IMR-90 (cell line): Measurements from ENCODE around the gene SEC16A.

ENCODE experiments used
- ELK1 ChIP-seq: fragments of 150-350 bp; IDR thresholded peaks from 2 replicates; pipeline ENCODE4 v1.6.1; 2016; ENCODE audit warnings: low read depth, mild to moderate bottlenecking, low read length, moderate library complexity, borderline replicate concordance
- MAFK ChIP-seq: IDR thresholded peaks from 2 replicates; pipeline ENCODE4 v1.6.1; 2012; ENCODE audit warnings: low read depth, low read length, improper control_type of control experiment
- MXI1 ChIP-seq: IDR thresholded peaks from 2 replicates; pipeline ENCODE4 v1.6.1; 2012; ENCODE audit warnings: low read depth, mild to moderate bottlenecking, low read length, moderate library complexity, borderline replicate concordance
- POLR2A ChIP-seq: IDR thresholded peaks from 2 replicates; pipeline ENCODE4 v1.6.1; 2012; ENCODE audit warnings: mild to moderate bottlenecking, low read depth, low read length
- RAD21 ChIP-seq: IDR thresholded peaks from 2 replicates; pipeline ENCODE4 v1.6.1; 2012; ENCODE audit warnings: low read length, improper control_type of control experiment
- SMC3 ChIP-seq: fragments of 150-350 bp; IDR thresholded peaks from 2 replicates; pipeline ENCODE4 v1.6.1; 2016; ENCODE audit warnings: low read depth, mild to moderate bottlenecking, antibody characterized with exemption, low read length, moderate library complexity
- USF2 ChIP-seq: fragments of 150-350 bp; IDR thresholded peaks from 2 replicates; pipeline ENCODE4 v1.6.1; 2017; ENCODE audit warnings: mild to moderate bottlenecking, antibody characterized with exemption, low read length, low read depth
- TF ChIP-seq, protein P1 (sequence below): conservative IDR thresholded peaks from 2 replicates; pipeline ENCODE4 v1.5.1; 2012; ENCODE audit warnings: mild to moderate bottlenecking, low read depth, low read length, improper control_type of control experiment

DNA sequence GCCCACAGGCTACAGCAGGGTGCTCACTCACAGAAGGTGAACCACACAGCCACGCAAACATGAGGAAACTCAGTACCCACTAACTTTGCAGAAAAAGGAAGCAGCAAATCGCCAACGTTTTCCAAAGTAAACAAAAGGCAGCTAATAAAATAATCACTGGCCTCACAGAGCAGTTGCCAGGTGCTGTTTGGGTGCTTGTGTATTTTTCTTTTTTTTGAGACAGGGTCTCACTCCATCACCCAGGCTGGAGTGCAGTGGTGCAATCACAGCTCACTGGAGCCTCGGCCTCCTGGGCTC lies 86.7 kb downstream of the SEC16A start:
- no peak for TF ChIP-seq MAFK
- TF ChIP-seq, protein P1, sequence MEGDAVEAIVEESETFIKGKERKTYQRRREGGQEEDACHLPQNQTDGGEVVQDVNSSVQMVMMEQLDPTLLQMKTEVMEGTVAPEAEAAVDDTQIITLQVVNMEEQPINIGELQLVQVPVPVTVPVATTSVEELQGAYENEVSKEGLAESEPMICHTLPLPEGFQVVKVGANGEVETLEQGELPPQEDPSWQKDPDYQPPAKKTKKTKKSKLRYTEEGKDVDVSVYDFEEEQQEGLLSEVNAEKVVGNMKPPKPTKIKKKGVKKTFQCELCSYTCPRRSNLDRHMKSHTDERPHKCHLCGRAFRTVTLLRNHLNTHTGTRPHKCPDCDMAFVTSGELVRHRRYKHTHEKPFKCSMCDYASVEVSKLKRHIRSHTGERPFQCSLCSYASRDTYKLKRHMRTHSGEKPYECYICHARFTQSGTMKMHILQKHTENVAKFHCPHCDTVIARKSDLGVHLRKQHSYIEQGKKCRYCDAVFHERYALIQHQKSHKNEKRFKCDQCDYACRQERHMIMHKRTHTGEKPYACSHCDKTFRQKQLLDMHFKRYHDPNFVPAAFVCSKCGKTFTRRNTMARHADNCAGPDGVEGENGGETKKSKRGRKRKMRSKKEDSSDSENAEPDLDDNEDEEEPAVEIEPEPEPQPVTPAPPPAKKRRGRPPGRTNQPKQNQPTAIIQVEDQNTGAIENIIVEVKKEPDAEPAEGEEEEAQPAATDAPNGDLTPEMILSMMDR, result no peak
- TF ChIP-seq USF2, result no peak
- no peak for TF ChIP-seq POLR2A
- no peak for TF ChIP-seq SMC3
- TF ChIP-seq RAD21, result no peak
- no peak for TF ChIP-seq MXI1
- TF ChIP-seq ELK1, result no peak
